ENCODE data around the gene CARM1. TPM values are rescaled to one million over a fixed set of nuclear protein-coding genes. Genes with fewer than 3 reads are reported as not detected.

The CARM1 gene
- total RNA-seq, 1 donor: 33.7 TPM

GRCh38 chr19:10915130-10916091, 44.1 kb downstream of the CARM1 start:
- Histone ChIP-seq H3K9me3 (ENCODE audit: low read depth, low read length) (no peaks in the 10 kb centered on the region), H2AFZ (ENCODE audit: low read length) (no peak overlapping the region), H3K36me3 (ENCODE audit: insufficient read depth, low read length) (peaks cover 29% of the 10 kb centered on the region), H3K4me2 (ENCODE audit: insufficient read depth, low read length) (no peak overlapping the region), H3K27ac (ENCODE audit: low read depth, low read length) (peak overlapping the region; percentile 45), H3K4me3 (ENCODE audit: insufficient read depth, low read length) (no peak overlapping the region), H3K79me2 (ENCODE audit: insufficient read depth, low read length) (no peaks in the 10 kb centered on the region), H4K20me1 (ENCODE audit: insufficient read depth, low read length) (peaks cover 10% of the 10 kb centered on the region), H3K4me1 (ENCODE audit: insufficient read depth, low read length) (peaks cover 11% of the 10 kb centered on the region), H3K27me3 (ENCODE audit: insufficient read depth, low read length) (no peaks in the 10 kb centered on the region)
- TF ChIP-seq CTCF (IDR thresholded peaks at IDR 0.05; ENCODE audit: extremely low read depth, low read depth, low read length): no peak
- DNase-seq (ENCODE audit: insufficient read length, low spot score, missing footprints): peak; percentile 99

DNA sequence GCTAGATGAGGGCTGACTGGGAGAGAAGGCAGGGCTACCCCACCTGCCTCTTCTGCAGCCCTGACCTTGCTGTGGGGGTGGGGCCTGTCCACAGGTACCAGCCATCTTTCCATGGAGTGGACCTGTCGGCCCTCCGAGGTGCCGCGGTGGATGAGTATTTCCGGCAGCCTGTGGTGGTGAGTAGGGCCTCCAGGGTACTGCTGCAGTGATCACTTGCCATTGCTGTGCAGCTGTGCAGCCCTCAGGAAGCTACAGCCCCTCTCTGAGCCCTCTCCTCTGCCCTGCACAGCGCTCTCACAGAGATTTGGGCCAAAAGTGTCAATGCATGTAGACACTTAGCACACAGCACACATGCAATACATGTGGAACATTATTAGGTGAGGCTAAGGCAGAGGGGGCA, 45.2 kb downstream of the CARM1 start:
- Histone ChIP-seq H2AFZ (ENCODE audit: low read length) (no peak overlapping the region), H3K9me3 (ENCODE audit: low read depth, low read length) (no peaks in the 10 kb centered on the region), H3K4me1 (ENCODE audit: insufficient read depth, low read length) (peaks cover 11% of the 10 kb centered on the region), H3K4me2 (ENCODE audit: insufficient read depth, low read length) (no peak overlapping the region), H3K4me3 (ENCODE audit: insufficient read depth, low read length) (no peak overlapping the region), H3K79me2 (ENCODE audit: insufficient read depth, low read length) (no peaks in the 10 kb centered on the region), H3K36me3 (ENCODE audit: insufficient read depth, low read length) (peaks cover 35% of the 10 kb centered on the region), H3K27me3 (ENCODE audit: insufficient read depth, low read length) (no peaks in the 10 kb centered on the region), H4K20me1 (ENCODE audit: insufficient read depth, low read length) (peaks cover 10% of the 10 kb centered on the region), H3K27ac (ENCODE audit: low read depth, low read length) (no peak overlapping the region)
- peak; percentile 42 for DNase-seq (ENCODE audit: insufficient read length, low spot score, missing footprints)
- TF ChIP-seq CTCF (IDR thresholded peaks at IDR 0.05; ENCODE audit: extremely low read depth, low read depth, low read length): no peak

DNA sequence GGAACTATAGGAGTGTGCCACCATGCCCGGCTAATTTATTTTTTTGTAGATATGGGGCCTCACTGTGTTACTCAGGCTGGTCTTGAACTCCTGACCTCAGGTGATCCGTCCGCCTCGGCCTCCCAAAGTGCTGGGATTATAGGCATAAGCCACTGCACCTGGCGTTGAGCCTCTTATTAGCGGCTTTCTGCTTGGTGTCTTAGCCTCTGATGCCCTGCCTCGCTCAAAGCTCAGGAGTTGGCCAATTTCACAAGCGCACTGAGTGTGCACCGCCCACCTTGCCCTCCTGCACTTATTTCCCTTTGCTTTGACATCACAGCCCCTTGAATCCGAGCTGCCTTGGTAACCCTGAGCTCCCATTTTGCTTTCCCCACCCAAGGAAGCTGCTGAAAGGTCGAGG, 47.0 kb downstream of the CARM1 start:
- no peak for TF ChIP-seq CTCF (IDR thresholded peaks at IDR 0.05; ENCODE audit: extremely low read depth, low read depth, low read length)
- peaks cover 11% of the 10 kb centered on the region for H3K4me1 ChIP-seq (ENCODE audit: insufficient read depth, low read length)
- H3K4me2 ChIP-seq (ENCODE audit: insufficient read depth, low read length): no peak overlapping the region
- peaks cover 44% of the 10 kb centered on the region for H3K36me3 ChIP-seq (ENCODE audit: insufficient read depth, low read length)
- no peaks in the 10 kb centered on the region for H3K27me3 ChIP-seq (ENCODE audit: insufficient read depth, low read length)
- no peak overlapping the region for H3K27ac ChIP-seq (ENCODE audit: low read depth, low read length)
- H3K79me2 ChIP-seq (ENCODE audit: insufficient read depth, low read length): peaks cover under 1% of the 10 kb centered on the region
- H2AFZ ChIP-seq (ENCODE audit: low read length): no peak overlapping the region
- H3K4me3 ChIP-seq (ENCODE audit: insufficient read depth, low read length): no peak overlapping the region
- no peak for DNase-seq (ENCODE audit: insufficient read length, low spot score, missing footprints)
- H4K20me1 ChIP-seq (ENCODE audit: insufficient read depth, low read length): peaks cover 10% of the 10 kb centered on the region
- H3K9me3 ChIP-seq (ENCODE audit: low read depth, low read length): no peaks in the 10 kb centered on the region

Measured in osteoblast (primary cell).